NCI-H1694 treated with DMSO at 0.1 percent for 48 hours (cell line): Measurements from ENCODE around the gene PRR20D.
"Not testable (repeated sequence)": the region's sequence is repeated elsewhere in the genome, so short reads cannot be mapped to it uniquely, and the experiment has no call there.

Experiments
- DNase-seq: peaks from one replicate; lab custom pipeline; 2025; lab: John Stamatoyannopoulos, UW

The PRR20D gene

GRCh38 chr13:57160332-57160731 is at the start of gene PRR20D:
Gene PRR20D, plus strand, starts transcription at chr13:57160632. Its CDS starts 387 bp downstream, at chr13:57161019.
- DNase-seq = not testable (repeated sequence)

- DNase-seq = no peak
Measured at GRCh38 chr13:57114945-57115344, 45.5 kb upstream of the PRR20D start.

GRCh38 chr13:57123681-57124080 is 36.8 kb upstream of the PRR20D start:
- peak; percentile 36 for DNase-seq

GRCh38 chr13:57128909-57129308 is 31.5 kb upstream of the PRR20D start:
- no peak for DNase-seq

GRCh38 chr13:57136093-57136492 is 24.3 kb upstream of the PRR20D start:
- DNase-seq = no peak

GRCh38 chr13:57137585-57137984 is 22.8 kb upstream of the PRR20D start:
- no peak for DNase-seq

- no peak for DNase-seq
Measured at GRCh38 chr13:57138988-57139387, 21.4 kb upstream of the PRR20D start.

- not testable (repeated sequence) for DNase-seq
Measured at GRCh38 chr13:57139781-57140180, 20.7 kb upstream of the PRR20D start.

GRCh38 chr13:57140235-57140968 is 20.0 kb upstream of the PRR20D start, which contains the start of gene PRR20A:
Gene PRR20A, plus strand, starts transcription at chr13:57140918. Its CDS starts 387 bp downstream, at chr13:57141305.
- DNase-seq = not testable (repeated sequence)

GRCh38 chr13:57147188-57147587 is 13.2 kb upstream of the PRR20D start, which contains the start of gene PRR20B:
Gene PRR20B, plus strand, starts transcription at chr13:57147488. Its CDS starts 387 bp downstream, at chr13:57147875.
- not testable (repeated sequence) for DNase-seq

- not testable (repeated sequence) for DNase-seq
Measured at GRCh38 chr13:57148106-57148505, 12.3 kb upstream of the PRR20D start.

- DNase-seq = not testable (repeated sequence)
Measured at GRCh38 chr13:57153761-57154160, 6.7 kb upstream of the PRR20D start, which contains the start of gene PRR20C. Gene PRR20C, plus strand, starts transcription at chr13:57154061. Its CDS starts 387 bp downstream, at chr13:57154448.

- not testable (repeated sequence) for DNase-seq
Measured at GRCh38 chr13:57166897-57167296, 6.5 kb downstream of the PRR20D start, which contains the start of gene PRR20E. Gene PRR20E, plus strand, starts transcription at chr13:57167197. Its CDS starts 387 bp downstream, at chr13:57167584.

- DNase-seq = no peak
Measured at GRCh38 chr13:57191667-57192066, 31.2 kb downstream of the PRR20D start.

- DNase-seq = no peak
Measured at GRCh38 chr13:57212989-57213388, 52.6 kb downstream of the PRR20D start.
